Keratinocyte (primary cell): ENCODE measurements around the gene HLF.

Experiments used
- EZH2 ChIP-seq: IDR thresholded peaks from one replicate; pipeline ENCODE4 v1.6.1; 2012; ENCODE audit warnings: inconsistent platforms, mild to moderate bottlenecking, low read length, moderate library complexity
- TF ChIP-seq, protein P1 (sequence below), 3 experiments: IDR thresholded peaks in 1 of 3; conservative IDR thresholded peaks in 1 of 3; optimal IDR thresholded peaks in 1 of 3; 2 replicates in 2 of 3; 3 replicates in 1 of 3; pipeline versions ENCODE3 to v1.5.1; 2011; ENCODE audit warnings: low read length in 3 of 3, mild to moderate bottlenecking in 3 of 3, moderate library complexity in 2 of 3, control low read depth in 1 of 3, inconsistent platforms in 1 of 3; ENCODE audit not compliant: insufficient read depth in 2 of 3; ENCODE audit errors: extremely low read depth in 1 of 3

DNA sequence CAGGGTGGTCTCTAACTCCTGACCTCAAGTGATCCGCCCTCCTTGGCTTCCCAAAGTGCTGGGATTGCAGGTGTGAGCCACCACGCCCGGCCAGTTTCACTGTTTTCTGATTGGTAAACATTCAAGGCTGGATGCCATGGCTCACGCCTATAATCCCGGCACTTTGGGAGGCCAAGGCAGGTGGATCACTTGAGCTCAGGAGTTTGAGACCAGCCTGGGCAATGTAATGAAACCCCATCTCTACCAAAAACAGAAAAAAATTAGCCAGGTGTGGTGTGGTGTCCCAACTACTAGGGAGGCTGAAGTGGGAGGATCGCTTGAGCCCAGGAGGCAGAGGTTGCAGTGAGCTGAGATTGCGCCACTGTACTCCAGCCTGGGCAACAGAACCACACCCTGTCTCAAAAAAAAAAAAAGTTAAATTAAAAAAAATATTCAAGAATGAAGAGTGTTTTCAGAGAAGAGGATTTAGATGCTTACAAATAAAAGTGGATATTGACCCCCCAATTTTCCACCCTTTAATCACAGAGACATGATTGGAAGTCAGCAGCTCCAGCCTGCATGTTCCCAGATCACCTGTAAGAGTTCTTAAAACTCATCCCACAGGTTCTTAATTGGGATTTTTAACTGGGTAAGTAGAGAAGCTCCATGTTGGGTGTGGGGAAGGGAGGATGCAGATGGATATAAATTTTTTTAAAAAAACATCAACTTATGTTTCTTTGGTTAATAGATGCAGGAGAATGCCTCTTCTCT lies 23.8 kb downstream of the HLF start:
- TF ChIP-seq, protein P1, sequence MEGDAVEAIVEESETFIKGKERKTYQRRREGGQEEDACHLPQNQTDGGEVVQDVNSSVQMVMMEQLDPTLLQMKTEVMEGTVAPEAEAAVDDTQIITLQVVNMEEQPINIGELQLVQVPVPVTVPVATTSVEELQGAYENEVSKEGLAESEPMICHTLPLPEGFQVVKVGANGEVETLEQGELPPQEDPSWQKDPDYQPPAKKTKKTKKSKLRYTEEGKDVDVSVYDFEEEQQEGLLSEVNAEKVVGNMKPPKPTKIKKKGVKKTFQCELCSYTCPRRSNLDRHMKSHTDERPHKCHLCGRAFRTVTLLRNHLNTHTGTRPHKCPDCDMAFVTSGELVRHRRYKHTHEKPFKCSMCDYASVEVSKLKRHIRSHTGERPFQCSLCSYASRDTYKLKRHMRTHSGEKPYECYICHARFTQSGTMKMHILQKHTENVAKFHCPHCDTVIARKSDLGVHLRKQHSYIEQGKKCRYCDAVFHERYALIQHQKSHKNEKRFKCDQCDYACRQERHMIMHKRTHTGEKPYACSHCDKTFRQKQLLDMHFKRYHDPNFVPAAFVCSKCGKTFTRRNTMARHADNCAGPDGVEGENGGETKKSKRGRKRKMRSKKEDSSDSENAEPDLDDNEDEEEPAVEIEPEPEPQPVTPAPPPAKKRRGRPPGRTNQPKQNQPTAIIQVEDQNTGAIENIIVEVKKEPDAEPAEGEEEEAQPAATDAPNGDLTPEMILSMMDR (optimal IDR thresholded peaks at IDR 0.05 in 1 of 3, IDR thresholded peaks at IDR 0.05 in 1 of 3, conservative IDR thresholded peaks at IDR 0.05 in 1 of 3; ENCODE audit: extremely low read depth in 1 of 3, insufficient read depth in 2 of 3, low read length in 3 of 3) = no peak
- no peak for TF ChIP-seq EZH2
